ENCODE data around the gene OR6S1. TPM values are rescaled to one million over a fixed set of nuclear protein-coding genes. Genes with fewer than 3 reads are reported as not detected.

OR6S1 gene
- total RNA-seq, 2 experiments from 2014 or later: not detected

Other genes with a start within 250 kb of the OR6S1 start
- gene TEP1, start 228.2 kb downstream of the OR6S1 start, total RNA-seq: 10 to 100 TPM; 29.2 to 40.1 TPM
- gene KLHL33, start 205.5 kb downstream of the OR6S1 start, total RNA-seq: under 1 TPM; 0.05 to 0.09 TPM
- 10 to 100 TPM; 46.2 to 47.5 TPM for gene OSGEP, start 186.9 kb downstream of the OR6S1 start, total RNA-seq
- 100 to 1,000 TPM; 216 to 257 TPM for gene APEX1, start 186.5 kb downstream of the OR6S1 start, total RNA-seq
- 10 to 100 TPM; 24.2 to 24.7 TPM for gene PIP4P1, start 180.3 kb downstream of the OR6S1 start, total RNA-seq
- gene PNP, start 172.3 kb downstream of the OR6S1 start, total RNA-seq: 100 to 1,000 TPM; 160 to 164 TPM
- gene RNASE10, start 136.2 kb downstream of the OR6S1 start, total RNA-seq: under 1 TPM; 0.16 to 0.56 TPM
- gene RNASE9, start 80.6 kb downstream of the OR6S1 start, total RNA-seq: not detected
- not detected for gene RNASE11, start 53.7 kb downstream of the OR6S1 start, total RNA-seq
- not detected for gene RNASE12, start 50.3 kb downstream of the OR6S1 start, total RNA-seq
- under 1 TPM; 0.37 to 0.50 TPM for gene RNASE4, start 42.9 kb upstream of the OR6S1 start, total RNA-seq
- 1 to 10 TPM in 1 of 2 experiments, under 1 TPM in 1; 0.83 to 1.8 TPM for gene ANG, start 47.1 kb upstream of the OR6S1 start, total RNA-seq
- not detected for gene EDDM3A, start 104.2 kb upstream of the OR6S1 start, total RNA-seq
- not detected for gene EDDM3B, start 126.7 kb upstream of the OR6S1 start, total RNA-seq
- under 1 TPM; 0.46 to 0.62 TPM for gene RNASE6, start 139.6 kb upstream of the OR6S1 start, total RNA-seq
- gene RNASE1, start 161.2 kb upstream of the OR6S1 start, total RNA-seq: not detected
- gene RNASE3, start 249.7 kb upstream of the OR6S1 start, total RNA-seq: not detected